ENCODE results near the gene NUDT16L1. TPM values are rescaled to one million over a fixed set of nuclear protein-coding genes. Genes with fewer than 3 reads are reported as not detected.

Gene NUDT16L1
- total RNA-seq, 1 experiment from 2014 or later = 28.7 TPM

Other genes with a start within 250 kb of the NUDT16L1 start
- 48.4 and 66.5 TPM in 2 replicates for gene NMRAL1, start 218.9 kb upstream of the NUDT16L1 start, total RNA-seq (2014; rRNA removed; shearing (Covaris generic))
- 39.8 and 44.8 TPM in 2 replicates for gene HMOX2, start 217.2 kb upstream of the NUDT16L1 start, total RNA-seq (2014; rRNA removed; shearing (Covaris generic))
- gene CDIP1, start 154.8 kb upstream of the NUDT16L1 start, total RNA-seq (2014; rRNA removed; shearing (Covaris generic)) = 0.78 and 1.1 TPM in 2 replicates
- gene C16orf96, start 137.2 kb upstream of the NUDT16L1 start, total RNA-seq (2014; rRNA removed; shearing (Covaris generic)) = not detected in 2 replicates
- gene UBALD1, start 78.7 kb upstream of the NUDT16L1 start, total RNA-seq (2014; rRNA removed; shearing (Covaris generic)) = 3.3 and 4.7 TPM in 2 replicates
- 10.4 and 18.3 TPM in 2 replicates for gene MGRN1, start 68.7 kb upstream of the NUDT16L1 start, total RNA-seq (2014; rRNA removed; shearing (Covaris generic))
- gene ANKS3, start 40.7 kb downstream of the NUDT16L1 start, total RNA-seq (2014; rRNA removed; shearing (Covaris generic)) = 8.9 and 10.6 TPM in 2 replicates
- gene DNAAF8, start 41.0 kb downstream of the NUDT16L1 start, total RNA-seq (2014; rRNA removed; shearing (Covaris generic)) = 0.36 and 0.49 TPM in 2 replicates
- 5.2 and 5.4 TPM in 2 replicates for gene ZNF500, start 73.6 kb downstream of the NUDT16L1 start, total RNA-seq (2014; rRNA removed; shearing (Covaris generic))
- not detected in 2 replicates for gene SEPTIN12, start 94.8 kb downstream of the NUDT16L1 start, total RNA-seq (2014; rRNA removed; shearing (Covaris generic))
- not detected in 2 replicates for gene SMIM22, start 101.8 kb downstream of the NUDT16L1 start, total RNA-seq (2014; rRNA removed; shearing (Covaris generic))
- 13.1 and 16.9 TPM in 2 replicates for gene ROGDI, start 109.1 kb downstream of the NUDT16L1 start, total RNA-seq (2014; rRNA removed; shearing (Covaris generic))
- 17.8 and 21.4 TPM in 2 replicates for gene GLYR1, start 153.7 kb downstream of the NUDT16L1 start, total RNA-seq (2014; rRNA removed; shearing (Covaris generic))
- 16.5 and 19.7 TPM in 2 replicates for gene UBN1, start 153.9 kb downstream of the NUDT16L1 start, total RNA-seq (2014; rRNA removed; shearing (Covaris generic))
- gene PPL, start 243.6 kb downstream of the NUDT16L1 start, total RNA-seq (2014; rRNA removed; shearing (Covaris generic)) = 0.12 and 0.20 TPM in 2 replicates

All from RPMI7951 (cell line).